ENCODE results near the gene TUBGCP3. TPM values are rescaled to one million over a fixed set of nuclear protein-coding genes. Genes with fewer than 3 reads are reported as not detected.

The TUBGCP3 gene
- total RNA-seq, 1 experiment from 2014 or later: 47.4 TPM

DNA sequence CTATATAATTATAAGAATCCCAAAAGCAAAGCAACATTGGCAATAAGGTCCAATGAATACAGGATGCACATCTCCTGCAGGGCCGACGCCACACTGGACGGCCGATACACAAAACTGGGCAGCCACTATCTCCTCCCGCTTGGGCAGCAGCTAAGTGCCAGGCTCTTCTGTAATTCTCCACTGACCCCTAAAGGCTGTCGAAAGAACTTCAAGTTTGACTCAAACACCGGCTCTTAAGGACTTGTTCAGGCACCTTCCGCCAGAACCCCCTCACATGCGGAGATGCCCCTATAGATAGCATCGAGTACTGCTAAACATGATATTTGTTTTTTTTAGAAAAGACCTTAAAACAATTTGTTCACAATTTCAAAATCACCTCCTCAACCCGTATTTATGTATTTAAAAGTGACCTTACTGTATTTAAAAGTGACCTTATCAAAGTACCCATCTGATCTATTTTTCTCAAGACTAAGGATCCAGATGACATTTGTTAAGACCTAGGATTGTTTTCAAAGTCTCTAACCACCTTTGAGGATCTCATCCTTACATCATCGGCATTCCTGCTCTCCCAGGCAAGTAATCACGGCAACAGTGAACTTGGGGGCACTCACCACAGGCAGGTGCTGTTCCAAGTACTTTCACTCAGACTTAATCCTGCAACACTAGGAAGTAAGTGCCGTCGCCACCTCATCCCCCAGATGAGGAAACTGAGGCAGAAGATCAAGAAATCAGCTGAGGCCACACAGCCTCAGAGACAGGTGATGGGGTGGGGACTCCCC lies 77.8 kb downstream of the TUBGCP3 start:
- CTCF ChIA-PET: no interaction called here

DNA sequence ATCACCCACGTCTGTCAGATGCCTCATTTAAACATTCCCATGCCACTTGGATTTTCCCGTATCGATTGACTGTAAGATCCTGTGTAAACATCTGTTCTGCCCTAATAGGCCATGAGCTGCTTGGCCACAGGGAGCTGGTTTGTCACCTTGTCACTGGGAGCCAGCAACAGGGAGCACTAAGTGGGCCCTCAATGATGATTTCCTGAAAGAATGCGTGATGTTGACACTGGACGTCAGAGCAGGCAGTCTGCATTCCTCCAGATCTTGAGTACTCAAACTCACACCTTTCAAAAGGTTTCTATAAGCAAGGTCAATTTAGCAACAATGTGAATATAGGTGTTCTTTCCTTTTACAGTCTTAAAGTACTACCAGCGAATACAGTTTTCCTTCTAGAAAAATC lies 78.8 kb downstream of the TUBGCP3 start:
- intact Hi-C loops (cut with micrococcal nuclease; ENCODE audit: unreplicated experiment): no loop called here
- H3K4me1 ChIP-seq (replicated peaks; ENCODE audit: insufficient read depth): no peaks in the 10 kb centered on the region
- TF ChIP-seq EZH2 (IDR thresholded peaks at IDR 0.05; ENCODE audit: low read depth): no peak
- TF ChIP-seq, protein P1, sequence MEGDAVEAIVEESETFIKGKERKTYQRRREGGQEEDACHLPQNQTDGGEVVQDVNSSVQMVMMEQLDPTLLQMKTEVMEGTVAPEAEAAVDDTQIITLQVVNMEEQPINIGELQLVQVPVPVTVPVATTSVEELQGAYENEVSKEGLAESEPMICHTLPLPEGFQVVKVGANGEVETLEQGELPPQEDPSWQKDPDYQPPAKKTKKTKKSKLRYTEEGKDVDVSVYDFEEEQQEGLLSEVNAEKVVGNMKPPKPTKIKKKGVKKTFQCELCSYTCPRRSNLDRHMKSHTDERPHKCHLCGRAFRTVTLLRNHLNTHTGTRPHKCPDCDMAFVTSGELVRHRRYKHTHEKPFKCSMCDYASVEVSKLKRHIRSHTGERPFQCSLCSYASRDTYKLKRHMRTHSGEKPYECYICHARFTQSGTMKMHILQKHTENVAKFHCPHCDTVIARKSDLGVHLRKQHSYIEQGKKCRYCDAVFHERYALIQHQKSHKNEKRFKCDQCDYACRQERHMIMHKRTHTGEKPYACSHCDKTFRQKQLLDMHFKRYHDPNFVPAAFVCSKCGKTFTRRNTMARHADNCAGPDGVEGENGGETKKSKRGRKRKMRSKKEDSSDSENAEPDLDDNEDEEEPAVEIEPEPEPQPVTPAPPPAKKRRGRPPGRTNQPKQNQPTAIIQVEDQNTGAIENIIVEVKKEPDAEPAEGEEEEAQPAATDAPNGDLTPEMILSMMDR (conservative IDR thresholded peaks at IDR 0.05): no peak
- CTCF ChIA-PET: no interaction called here
- H3K27me3 ChIP-seq (ENCODE audit: insufficient read depth, low read depth): no peaks in the 10 kb centered on the region
- H3K4me3 ChIP-seq: no peak overlapping the region
- H3K9me2 ChIP-seq (ENCODE audit: insufficient read depth): no peaks in the 10 kb centered on the region
- H3K4me2 ChIP-seq: no peak overlapping the region
- no TSS peak for BruUV-seq (replicated peaks)
- H3F3A ChIP-seq (ENCODE audit: insufficient read depth, low read depth): no peaks in the 10 kb centered on the region
- H3K79me2 ChIP-seq (ENCODE audit: low read depth): no peaks in the 10 kb centered on the region
- 0 out of 2 replicates have a peak, but pooled peaks cover 6% of the 10 kb centered on the region for H4K20me1 ChIP-seq (ENCODE audit: insufficient read depth)
- peaks cover 4% of the 10 kb centered on the region; the same call in 1 of the 2 replicates for H3K36me3 ChIP-seq (ENCODE audit: low read depth)
- no peak overlapping the region for H2AFZ ChIP-seq
- H3K27ac ChIP-seq: no peak overlapping the region
- DNase-seq: no peak
- H3K9me3 ChIP-seq (ENCODE audit: insufficient read depth, low read depth): no peaks in the 10 kb centered on the region
- POLR2A ChIA-PET (ENCODE audit: unreplicated experiment): no interaction called here

More for the DNA sequence above, 77.8 kb downstream of the TUBGCP3 start:
- Histone ChIP-seq H3K9me3 (ENCODE audit: insufficient read depth, low read depth) (no peaks in the 10 kb centered on the region), H3K36me3 (ENCODE audit: low read depth) (peaks cover 4% of the 10 kb centered on the region; the same call in 1 of the 2 replicates), H4K20me1 (ENCODE audit: insufficient read depth) (0 out of 2 replicates have a peak, but pooled peaks cover 6% of the 10 kb centered on the region), H3K9me2 (ENCODE audit: insufficient read depth) (no peaks in the 10 kb centered on the region), H3K27ac (no peak overlapping the region), H3K4me1 (replicated peaks; ENCODE audit: insufficient read depth) (no peaks in the 10 kb centered on the region), H3K4me3 (no peak overlapping the region), H2AFZ (no peak overlapping the region), H3K79me2 (ENCODE audit: low read depth) (no peaks in the 10 kb centered on the region), H3F3A (ENCODE audit: insufficient read depth, low read depth) (no peaks in the 10 kb centered on the region), H3K4me2 (no peak overlapping the region), H3K27me3 (ENCODE audit: insufficient read depth, low read depth) (no peaks in the 10 kb centered on the region)
- no TSS peak for BruUV-seq (replicated peaks)
- intact Hi-C loops (cut with micrococcal nuclease; ENCODE audit: unreplicated experiment): no loop called here
- peak in 1 of 2 experiments; percentile 2 for DNase-seq
- POLR2A ChIA-PET (ENCODE audit: unreplicated experiment): no interaction called here
- TF ChIP-seq, protein P1 (conservative IDR thresholded peaks at IDR 0.05): peak; percentile 67
- TF ChIP-seq EZH2 (IDR thresholded peaks at IDR 0.05; ENCODE audit: low read depth): no peak

DNA sequence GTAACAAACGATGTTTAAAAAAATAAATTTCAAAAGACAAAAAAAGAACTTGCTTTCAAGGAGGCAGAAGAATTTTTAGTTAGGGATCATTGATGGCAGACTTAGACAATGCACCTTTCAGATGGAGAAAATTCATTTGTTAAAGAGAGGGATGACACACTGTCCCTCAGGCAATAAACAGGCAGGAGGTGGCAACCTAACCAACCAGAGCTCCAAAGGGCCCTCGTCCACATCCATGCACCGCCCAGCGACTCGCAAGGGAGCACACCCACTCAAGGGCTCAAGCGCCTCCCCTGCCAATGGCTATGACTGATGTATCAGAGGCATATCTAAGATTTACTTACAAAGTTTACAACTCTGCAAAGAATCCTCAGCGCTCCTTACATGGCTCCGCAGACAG lies 81.9 kb downstream of the TUBGCP3 start:
- no peak for DNase-seq
- H4K20me1 ChIP-seq (ENCODE audit: insufficient read depth): 0 out of 2 replicates have a peak, but pooled peaks cover 6% of the 10 kb centered on the region
- BruUV-seq (replicated peaks): no TSS peak
- no peak overlapping the region for H2AFZ ChIP-seq
- intact Hi-C loops (cut with micrococcal nuclease; ENCODE audit: unreplicated experiment): no loop called here
- H3K36me3 ChIP-seq (ENCODE audit: low read depth): peaks cover 4% of the 10 kb centered on the region
- ChIA-PET POLR2A (ENCODE audit: unreplicated experiment) (no interaction called here), CTCF (no interaction called here)
- H3K4me3 ChIP-seq: no peak overlapping the region
- no peaks in the 10 kb centered on the region for H3K9me3 ChIP-seq (ENCODE audit: insufficient read depth, low read depth)
- no peak overlapping the region for H3K4me2 ChIP-seq
- H3K27me3 ChIP-seq (ENCODE audit: insufficient read depth, low read depth): no peaks in the 10 kb centered on the region
- no peak overlapping the region for H3K27ac ChIP-seq
- no peaks in the 10 kb centered on the region for H3F3A ChIP-seq (ENCODE audit: insufficient read depth, low read depth)
- no peaks in the 10 kb centered on the region for H3K79me2 ChIP-seq (ENCODE audit: low read depth)
- H3K4me1 ChIP-seq (replicated peaks; ENCODE audit: insufficient read depth): no peaks in the 10 kb centered on the region
- no peak for TF ChIP-seq EZH2 (IDR thresholded peaks at IDR 0.05; ENCODE audit: low read depth)
- TF ChIP-seq, protein P1 (conservative IDR thresholded peaks at IDR 0.05): no peak
- no peaks in the 10 kb centered on the region for H3K9me2 ChIP-seq (ENCODE audit: insufficient read depth)

All from PC-9 (cell line).